ENCODE data around the gene ETV2.
A peak's percentile ranks its signal among the peaks of the same experiment; 100 is the strongest.

The ETV2 gene

GRCh38 chr19:35612224-35612558, 29.4 kb upstream of the ETV2 start:
- Histone ChIP-seq H3K4me3 (ENCODE audit: insufficient read depth, low read length, poor library complexity, severe bottlenecking) (peak overlapping the region; percentile 72), H3K9me3 (ENCODE audit: insufficient read depth, low read length) (no peaks in the 10 kb centered on the region), H3K27me3 (ENCODE audit: low read length) (no peaks in the 10 kb centered on the region), H3F3A (ENCODE audit: insufficient read depth) (no peaks in the 10 kb centered on the region), H3K36me3 (ENCODE audit: low read length) (no peaks in the 10 kb centered on the region), H3K9me2 (replicated peaks; ENCODE audit: insufficient read depth, low read length) (no peaks in the 10 kb centered on the region), H2AFZ (ENCODE audit: low read depth, low read length, severe bottlenecking) (peak overlapping the region; percentile 94), H3K27ac (ENCODE audit: low read depth, low read length) (no peak overlapping the region), H3K4me2 (ENCODE audit: low read depth, low read length, poor library complexity, severe bottlenecking) (peak overlapping the region; percentile 89), H4K20me1 (ENCODE audit: low read depth, low read length) (no peaks in the 10 kb centered on the region), H3K79me2 (ENCODE audit: insufficient read depth, low read length) (peaks cover 8% of the 10 kb centered on the region; the same call in 1 of the 2 replicates), H3K9ac (ENCODE audit: low read length) (peak overlapping the region; percentile 91)
- TF ChIP-seq CTCF (IDR thresholded peaks at IDR 0.05; ENCODE audit: insufficient read depth, low read length, poor library complexity, severe bottlenecking): no peak
- TF ChIP-seq EZH2phosphoT487 (conservative IDR thresholded peaks at IDR 0.05; ENCODE audit: low read length): no peak

- Histone ChIP-seq H3K79me2 (ENCODE audit: insufficient read depth, low read length) (peaks cover 8% of the 10 kb centered on the region; the same call in 1 of the 2 replicates), H3K9ac (ENCODE audit: low read length) (peak within 1 kb of the TSS; percentile 91), H3F3A (ENCODE audit: insufficient read depth) (no peaks in the 10 kb centered on the region), H3K27me3 (ENCODE audit: low read length) (no peaks in the 10 kb centered on the region), H3K36me3 (ENCODE audit: low read length) (no peaks in the 10 kb centered on the region), H3K4me2 (ENCODE audit: low read depth, low read length, poor library complexity, severe bottlenecking) (peak within 1 kb of the TSS; percentile 89), H3K27ac (ENCODE audit: low read depth, low read length) (peak within 1 kb of the TSS; percentile 27), H3K9me2 (replicated peaks; ENCODE audit: insufficient read depth, low read length) (no peaks in the 10 kb centered on the region), H3K9me3 (ENCODE audit: insufficient read depth, low read length) (no peaks in the 10 kb centered on the region), H4K20me1 (ENCODE audit: low read depth, low read length) (no peaks in the 10 kb centered on the region), H3K4me3 (ENCODE audit: insufficient read depth, low read length, poor library complexity, severe bottlenecking) (peak within 1 kb of the TSS; percentile 72), H2AFZ (ENCODE audit: low read depth, low read length, severe bottlenecking) (peak within 1 kb of the TSS; percentile 94)
- TF ChIP-seq CTCF (IDR thresholded peaks at IDR 0.05; ENCODE audit: insufficient read depth, low read length, poor library complexity, severe bottlenecking): no peak
- TF ChIP-seq EZH2phosphoT487 (conservative IDR thresholded peaks at IDR 0.05; ENCODE audit: low read length): no peak
Observed at GRCh38 chr19:35612559-35613321, 28.8 kb upstream of the ETV2 start, which contains the start of gene HAUS5. HAUS5 (plus strand) TSS chr19:35612735; CDS start chr19:35612795, 60 bp downstream.

- Histone ChIP-seq H3K79me2 (ENCODE audit: insufficient read depth, low read length) (peaks cover 8% of the 10 kb centered on the region; the same call in 1 of the 2 replicates), H3K4me2 (ENCODE audit: low read depth, low read length, poor library complexity, severe bottlenecking) (peak overlapping the region; percentile 89), H3K9me2 (replicated peaks; ENCODE audit: insufficient read depth, low read length) (no peaks in the 10 kb centered on the region), H4K20me1 (ENCODE audit: low read depth, low read length) (no peaks in the 10 kb centered on the region), H2AFZ (ENCODE audit: low read depth, low read length, severe bottlenecking) (no peak overlapping the region), H3K36me3 (ENCODE audit: low read length) (no peaks in the 10 kb centered on the region), H3K27ac (ENCODE audit: low read depth, low read length) (no peak overlapping the region), H3F3A (ENCODE audit: insufficient read depth) (no peaks in the 10 kb centered on the region), H3K4me3 (ENCODE audit: insufficient read depth, low read length, poor library complexity, severe bottlenecking) (no peak overlapping the region), H3K9ac (ENCODE audit: low read length) (peak overlapping the region; percentile 91), H3K9me3 (ENCODE audit: insufficient read depth, low read length) (no peaks in the 10 kb centered on the region), H3K27me3 (ENCODE audit: low read length) (no peaks in the 10 kb centered on the region)
- no peak for TF ChIP-seq EZH2phosphoT487 (conservative IDR thresholded peaks at IDR 0.05; ENCODE audit: low read length)
- TF ChIP-seq CTCF (IDR thresholded peaks at IDR 0.05; ENCODE audit: insufficient read depth, low read length, poor library complexity, severe bottlenecking): no peak
Observed at GRCh38 chr19:35613574-35613973, 28.0 kb upstream of the ETV2 start.
